K562 (cell line): ENCODE data around the gene PBRM1. TPM values are rescaled to one million over a fixed set of nuclear protein-coding genes. Genes with fewer than 3 reads are reported as not detected.
A peak's percentile ranks its signal among the peaks of the same experiment; 100 is the strongest.

Source experiments
- BCOR ChIP-seq: fragments of 450-650 bp; IDR thresholded peaks from 2 replicates; pipeline ENCODE4 v1.6.1; 2016
- CBX2 ChIP-seq: fragments of 200-600 bp; sonication (generic); IDR thresholded peaks from one replicate; pipeline ENCODE4 v1.6.1; 2012; ENCODE audit warnings: mild to moderate bottlenecking, low read length, inconsistent platforms; ENCODE audit not compliant: insufficient read depth, poor library complexity, severe bottlenecking
- CHD4 ChIP-seq: fragments of 200-600 bp; sonication (generic); IDR thresholded peaks from 3 replicates; pipeline ENCODE4 v1.6.1; 2012; ENCODE audit warnings: low read depth, mild to moderate bottlenecking, mixed read lengths, low read length, inconsistent platforms; ENCODE audit not compliant: insufficient read depth, insufficient replicate concordance, poor library complexity, severe bottlenecking
- CLOCK ChIP-seq: fragments of 250-450 bp; sonication (Bioruptor Pico); IDR thresholded peaks from 2 replicates; pipeline ENCODE4 v1.4.0; 2020; ENCODE audit warnings: mild to moderate bottlenecking, moderate library complexity, borderline replicate concordance
- CTCFL ChIP-seq: IDR thresholded peaks from 2 replicates; pipeline ENCODE4 v1.6.1; 2011; ENCODE audit warnings: borderline replicate concordance, low read depth, mild to moderate bottlenecking, moderate library complexity, low read length; ENCODE audit not compliant: insufficient read depth, poor library complexity, severe bottlenecking
- MLLT1 ChIP-seq, 2 experiments: fragments of 450-650 bp; IDR thresholded peaks; 2 replicates each; pipeline ENCODE4 v1.6.1; 2016
- NFE2 ChIP-seq: IDR thresholded peaks from 2 replicates; pipeline ENCODE4 v1.6.1; 2014; ENCODE audit warnings: antibody characterized with exemption, low read depth
- PCBP1 ChIP-seq: fragments of 200-400 bp; formaldehyde crosslinking; IDR thresholded peaks from 2 replicates; pipeline ENCODE4 v1.6.1; 2018; ENCODE audit warnings: mild to moderate bottlenecking, low read depth, low read length; ENCODE audit not compliant: poor library complexity, severe bottlenecking
- PURB ChIP-seq: sonication (generic); formaldehyde crosslinking; IDR thresholded peaks from 2 replicates; pipeline ENCODE4 v1.9.0; 2021; ENCODE audit warnings: low read depth, mild to moderate bottlenecking, missing genetic modification reagents
- ZBTB5 ChIP-seq: fragments of 450-650 bp; IDR thresholded peaks from 2 replicates; pipeline ENCODE4 v1.6.1; 2017; ENCODE audit warnings: antibody characterized with exemption
- ZFP91 ChIP-seq: sonication (generic); formaldehyde crosslinking; IDR thresholded peaks from 2 replicates; pipeline ENCODE4 v1.8.0; 2022; ENCODE audit warnings: mild to moderate bottlenecking, missing genetic modification reagents
- ZNF175 ChIP-seq: fragments of 200-800 bp; sonication (Bioruptor generic); IDR thresholded peaks from 2 replicates; pipeline ENCODE4 v1.6.1; 2016; ENCODE audit warnings: low read depth, mild to moderate bottlenecking, missing genetic modification characterization, missing compliant biosample characterization
- polyA plus RNA-seq, 8 experiments: library from polyadenylated mRNA; depleted of rRNA in 4 of 8; stranded (reverse) in 5 of 8; unstranded in 3 of 8; fragments of >200 nt; fragmentation: Nextera tagmentation in 2 of 8; fragmentation: Illumina TruSeq in 1 of 8; extraction: Ambion mirVana in 2 of 8; extraction: Trizol in 1 of 8; gene quantifications; 2 replicates each; pipeline versions ENCODE4 v1.2.1 to v1.2.3, GENCODE V29; 2011 to 2014; ENCODE audit warnings: inconsistent platforms in 1 of 8, missing spikeins in 1 of 8
- total RNA-seq, 7 experiments: library from RNA; depleted of rRNA in 6 of 7; stranded (reverse); fragments of >200 nt in 6 of 7; fragmentation: Illumina TruSeq in 2 of 7; extraction: Trizol in 2 of 7; gene quantifications; 2 replicates each; pipeline versions ENCODE4 v1.2.1 to v1.2.3, GENCODE V29; 2011 to 2021; ENCODE audit warnings: low replicate concordance in 1 of 7

PBRM1 gene
- total and polyA plus RNA-seq, 9 of the 15 experiments (the other 6 are each of a cell fraction or from before 2014, with no cell fraction given) = 3.9 to 31.8 (median 19.0) TPM

GRCh38 chr3:52533623-52534280, 152.0 kb downstream of the PBRM1 start, which contains the start of gene NT5DC2 (continued):
- TF ChIP-seq CLOCK (CRISPR knock-in tag) (no peak), CHD4 (no peak), PURB (CRISPR knock-in tag) (no peak), ZBTB5 (peak; percentile 98), CBX2 (no peak), BCOR (no peak), MLLT1 (IDR thresholded peaks at IDR 0.05) (peak in 1 of 2 experiments; percentile 84; a peak in 2 of 4 replicates), ZFP91 (CRISPR knock-in tag) (no peak), PCBP1 (no peak), ZNF175 (CRISPR knock-in tag) (no peak), NFE2 (no peak), CTCFL (peak; percentile 63)
